Neuron (in vitro differentiated cells): ENCODE measurements around the gene ALG1L2.
"Not testable (repeated sequence)": the region's sequence is repeated elsewhere in the genome, so short reads cannot be mapped to it uniquely, and the experiment has no call there.

ENCODE experiments used
- H2AFZ ChIP-seq: one replicate; pipeline ENCODE4 v1.6.1; 2013; ENCODE audit warnings: low read depth, mild to moderate bottlenecking, inconsistent platforms, low read length, moderate library complexity
- H3K27me3 ChIP-seq: one replicate; pipeline ENCODE4 v1.6.1; 2013; ENCODE audit warnings: low read length; ENCODE audit not compliant: insufficient read depth
- H3K36me3 ChIP-seq: one replicate; pipeline ENCODE4 v1.6.1; 2013; ENCODE audit warnings: low read length; ENCODE audit not compliant: insufficient read depth
- H3K4me1 ChIP-seq: one replicate; pipeline ENCODE4 v1.6.1; 2013; ENCODE audit warnings: low read length; ENCODE audit not compliant: insufficient read depth
- H3K4me3 ChIP-seq: 2 replicates; pipeline ENCODE4 v1.5.1; 2013; ENCODE audit warnings: mild to moderate bottlenecking, low read length, moderate library complexity
- H3K9me3 ChIP-seq: one replicate; pipeline ENCODE4 v1.6.1; 2013; ENCODE audit warnings: low read length

Gene ALG1L2

GRCh38 chr3:130083363-130084090, 1.9 kb downstream of the ALG1L2 start:
- H3K4me3 ChIP-seq, H2AFZ ChIP-seq, H3K36me3 ChIP-seq, H3K9me3 ChIP-seq, H3K27me3 ChIP-seq, H3K4me1 ChIP-seq: not testable (repeated sequence)

- no peaks in the 10 kb centered on the region for H3K4me1 ChIP-seq
- H2AFZ ChIP-seq, result no peak overlapping the region
- no peaks in the 10 kb centered on the region for H3K9me3 ChIP-seq
- no peaks in the 10 kb centered on the region for H3K36me3 ChIP-seq
- H3K4me3 ChIP-seq, result no peak overlapping the region
- H3K27me3 ChIP-seq, result peaks cover 2% of the 10 kb centered on the region
These were observed 2.9 kb downstream of the ALG1L2 start for GRCh38 chr3:130084436-130084980.

- Histone ChIP-seq H3K36me3 (no peaks in the 10 kb centered on the region), H3K9me3 (no peaks in the 10 kb centered on the region), H2AFZ (no peak overlapping the region)
These were observed 4.2 kb downstream of the ALG1L2 start for GRCh38 chr3:130085881-130086280.

GRCh38 chr3:130086628-130087027, 5.0 kb downstream of the ALG1L2 start:
- not testable (repeated sequence) for H3K36me3 ChIP-seq, H3K9me3 ChIP-seq, H3K27me3 ChIP-seq, H2AFZ ChIP-seq, H3K4me3 ChIP-seq, H3K4me1 ChIP-seq

More at GRCh38 chr3:130085881-130086280, 4.2 kb downstream of the ALG1L2 start:
- Histone ChIP-seq H3K27me3 (no peaks in the 10 kb centered on the region), H3K4me3 (no peak overlapping the region), H3K4me1 (no peaks in the 10 kb centered on the region)

GRCh38 chr3:130088061-130088460, 6.4 kb downstream of the ALG1L2 start:
- H3K9me3 ChIP-seq, result no peaks in the 10 kb centered on the region
- H2AFZ ChIP-seq, result no peak overlapping the region
- no peaks in the 10 kb centered on the region for H3K36me3 ChIP-seq
- H3K27me3 ChIP-seq, result no peaks in the 10 kb centered on the region
- H3K4me1 ChIP-seq, result no peaks in the 10 kb centered on the region
- no peak overlapping the region for H3K4me3 ChIP-seq

GRCh38 chr3:130090681-130091080, 9.1 kb downstream of the ALG1L2 start:
- H3K4me1 ChIP-seq, H3K36me3 ChIP-seq, H3K4me3 ChIP-seq, H3K9me3 ChIP-seq, H2AFZ ChIP-seq, H3K27me3 ChIP-seq: not testable (repeated sequence)

- Histone ChIP-seq H3K9me3 (no peaks in the 10 kb centered on the region), H3K4me3 (no peak overlapping the region), H3K36me3 (no peaks in the 10 kb centered on the region), H3K27me3 (no peaks in the 10 kb centered on the region), H2AFZ (no peak overlapping the region), H3K4me1 (peaks cover 2% of the 10 kb centered on the region)
These were observed 10.3 kb downstream of the ALG1L2 start for GRCh38 chr3:130091958-130092357.

GRCh38 chr3:130093741-130094391, 12.2 kb downstream of the ALG1L2 start:
- Histone ChIP-seq H2AFZ (no peak overlapping the region), H3K36me3 (no peaks in the 10 kb centered on the region), H3K27me3 (no peaks in the 10 kb centered on the region), H3K4me3 (no peak overlapping the region), H3K9me3 (no peaks in the 10 kb centered on the region), H3K4me1 (peaks cover 2% of the 10 kb centered on the region)

GRCh38 chr3:130094491-130094941, 12.9 kb downstream of the ALG1L2 start:
- H3K27me3 ChIP-seq, H3K4me1 ChIP-seq, H3K9me3 ChIP-seq, H2AFZ ChIP-seq, H3K4me3 ChIP-seq, H3K36me3 ChIP-seq: not testable (repeated sequence)

- not testable (repeated sequence) for H3K9me3 ChIP-seq, H3K4me1 ChIP-seq, H3K36me3 ChIP-seq, H3K27me3 ChIP-seq, H3K4me3 ChIP-seq, H2AFZ ChIP-seq
These were observed 14.2 kb downstream of the ALG1L2 start for GRCh38 chr3:130095858-130096257.

- not testable (repeated sequence) for H3K4me1 ChIP-seq, H3K27me3 ChIP-seq, H3K9me3 ChIP-seq, H2AFZ ChIP-seq, H3K36me3 ChIP-seq, H3K4me3 ChIP-seq
These were observed 15.5 kb downstream of the ALG1L2 start for GRCh38 chr3:130097096-130097495.

- not testable (repeated sequence) for H2AFZ ChIP-seq, H3K4me3 ChIP-seq, H3K4me1 ChIP-seq, H3K36me3 ChIP-seq, H3K27me3 ChIP-seq, H3K9me3 ChIP-seq
These were observed 16.3 kb downstream of the ALG1L2 start for GRCh38 chr3:130097690-130098638.
